Retinal pigment epithelial cell (primary cell): ENCODE measurements around the gene CLEC12A.

ENCODE experiments used
- DNase-seq: peaks from one replicate; pipeline ENCODE4 v3.0.0-alpha.2; 2010; ENCODE audit warnings: low read depth
- H3K4me3 ChIP-seq: 2 replicates; pipeline ENCODE4 v1.5.1; 2011; ENCODE audit warnings: mild to moderate bottlenecking, low read length, control low read depth, moderate library complexity
- TF ChIP-seq, protein P1 (sequence below): conservative IDR thresholded peaks from 2 replicates; pipeline ENCODE4 v1.5.1; 2011; ENCODE audit warnings: low read depth, low read length, control low read depth, inconsistent platforms

The CLEC12A gene

DNA sequence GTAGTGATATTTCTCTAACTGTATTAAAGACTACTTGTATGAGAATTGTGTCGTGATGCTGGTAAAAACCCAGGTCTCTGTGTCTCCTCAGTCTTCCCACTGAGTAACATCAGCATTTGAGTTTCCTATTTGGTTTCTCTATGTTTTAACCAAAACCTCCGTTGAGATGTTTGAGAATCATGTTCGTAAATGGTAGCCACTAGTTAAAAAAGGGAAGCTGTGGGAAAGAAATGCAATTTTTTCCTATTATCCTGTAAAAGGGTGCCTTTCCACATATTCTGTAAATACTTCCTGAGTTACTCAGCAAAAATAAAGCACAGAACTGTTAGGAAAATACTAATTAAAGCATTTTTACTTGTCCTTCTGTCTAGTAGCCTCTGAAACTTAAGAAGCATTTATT is 20.7 kb downstream of the CLEC12A start:
- TF ChIP-seq, protein P1, sequence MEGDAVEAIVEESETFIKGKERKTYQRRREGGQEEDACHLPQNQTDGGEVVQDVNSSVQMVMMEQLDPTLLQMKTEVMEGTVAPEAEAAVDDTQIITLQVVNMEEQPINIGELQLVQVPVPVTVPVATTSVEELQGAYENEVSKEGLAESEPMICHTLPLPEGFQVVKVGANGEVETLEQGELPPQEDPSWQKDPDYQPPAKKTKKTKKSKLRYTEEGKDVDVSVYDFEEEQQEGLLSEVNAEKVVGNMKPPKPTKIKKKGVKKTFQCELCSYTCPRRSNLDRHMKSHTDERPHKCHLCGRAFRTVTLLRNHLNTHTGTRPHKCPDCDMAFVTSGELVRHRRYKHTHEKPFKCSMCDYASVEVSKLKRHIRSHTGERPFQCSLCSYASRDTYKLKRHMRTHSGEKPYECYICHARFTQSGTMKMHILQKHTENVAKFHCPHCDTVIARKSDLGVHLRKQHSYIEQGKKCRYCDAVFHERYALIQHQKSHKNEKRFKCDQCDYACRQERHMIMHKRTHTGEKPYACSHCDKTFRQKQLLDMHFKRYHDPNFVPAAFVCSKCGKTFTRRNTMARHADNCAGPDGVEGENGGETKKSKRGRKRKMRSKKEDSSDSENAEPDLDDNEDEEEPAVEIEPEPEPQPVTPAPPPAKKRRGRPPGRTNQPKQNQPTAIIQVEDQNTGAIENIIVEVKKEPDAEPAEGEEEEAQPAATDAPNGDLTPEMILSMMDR, result no peak
- no peak for DNase-seq
- no peak overlapping the region for H3K4me3 ChIP-seq

DNA sequence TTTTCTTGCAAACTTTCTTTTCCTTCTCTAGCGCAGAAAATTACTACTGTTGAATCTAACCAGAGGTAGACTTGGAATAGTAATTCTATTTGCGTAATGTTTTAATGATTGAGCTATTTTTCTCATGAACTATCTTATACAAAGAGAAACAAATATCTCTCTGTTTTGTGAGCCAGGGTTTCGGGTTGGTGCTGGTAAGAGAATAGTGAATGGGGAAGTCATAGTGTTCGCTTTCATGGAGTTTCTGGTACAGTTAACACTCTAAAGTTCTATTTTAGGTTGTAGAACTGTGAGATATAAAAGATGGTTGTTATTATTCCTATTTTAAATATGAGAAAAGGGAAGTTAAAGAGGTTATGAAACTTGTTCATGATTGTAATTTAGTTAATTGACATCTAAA is 21.1 kb downstream of the CLEC12A start:
- H3K4me3 ChIP-seq, result no peak overlapping the region
- TF ChIP-seq, protein P1, result no peak
- no peak for DNase-seq

DNA sequence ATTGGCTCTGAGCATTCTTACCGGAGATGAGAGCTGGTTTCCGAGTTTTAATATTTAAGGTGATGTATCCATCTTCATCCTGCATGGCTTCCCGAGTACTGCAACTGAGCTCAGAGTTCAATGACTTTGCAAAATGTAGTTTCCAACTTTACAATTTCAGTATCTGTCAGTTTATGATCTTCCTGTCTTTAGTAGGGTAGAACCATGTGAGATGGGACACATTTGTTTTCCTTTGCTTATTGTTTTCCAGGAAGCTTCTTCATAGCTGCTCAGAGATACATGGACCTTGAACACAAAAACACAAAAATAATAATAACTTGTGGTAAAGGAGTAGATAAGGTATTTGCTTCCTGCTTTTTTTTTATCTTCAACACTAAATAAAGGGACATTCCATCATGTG is 27.8 kb downstream of the CLEC12A start, which contains the start of gene CLEC1B:
Gene CLEC1B (minus strand): TSS at position 106 of the 400 bp plus-strand sequence. CDS start 21 bp downstream, at position 85.
- no peak within 1 kb of the TSS for H3K4me3 ChIP-seq
- TF ChIP-seq, protein P1, result no peak
- DNase-seq, result no peak

DNA sequence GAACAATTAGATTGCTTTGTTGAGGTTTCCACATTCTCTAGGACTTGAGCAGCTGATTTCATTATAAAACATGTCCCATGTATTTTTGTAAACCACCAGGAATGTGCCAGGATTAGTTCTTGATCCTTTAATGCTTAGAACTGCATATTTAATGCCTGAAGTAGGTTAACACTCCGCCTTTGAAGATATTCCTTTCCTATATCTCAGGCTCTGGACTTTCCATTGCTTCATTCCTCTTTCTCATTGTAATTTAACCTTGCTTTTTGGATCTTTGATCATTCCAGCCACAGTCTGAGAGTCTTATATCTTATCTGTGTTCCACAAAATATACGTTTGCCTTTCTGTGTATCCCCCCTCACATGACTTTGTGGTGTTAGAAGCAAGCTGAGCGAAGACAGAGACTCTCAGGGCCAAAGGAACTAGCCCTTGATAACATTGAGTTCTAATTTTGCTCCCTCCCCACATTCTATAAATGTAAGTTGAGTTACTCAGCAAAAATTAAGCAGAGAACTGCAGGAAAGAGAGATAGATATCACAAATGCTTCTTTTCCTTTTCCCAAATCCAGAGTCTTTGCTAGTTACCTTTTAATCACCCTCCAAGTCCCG is 30.1 kb downstream of the CLEC12A start:
- DNase-seq, result peak; percentile 41
- TF ChIP-seq, protein P1, result no peak

DNA sequence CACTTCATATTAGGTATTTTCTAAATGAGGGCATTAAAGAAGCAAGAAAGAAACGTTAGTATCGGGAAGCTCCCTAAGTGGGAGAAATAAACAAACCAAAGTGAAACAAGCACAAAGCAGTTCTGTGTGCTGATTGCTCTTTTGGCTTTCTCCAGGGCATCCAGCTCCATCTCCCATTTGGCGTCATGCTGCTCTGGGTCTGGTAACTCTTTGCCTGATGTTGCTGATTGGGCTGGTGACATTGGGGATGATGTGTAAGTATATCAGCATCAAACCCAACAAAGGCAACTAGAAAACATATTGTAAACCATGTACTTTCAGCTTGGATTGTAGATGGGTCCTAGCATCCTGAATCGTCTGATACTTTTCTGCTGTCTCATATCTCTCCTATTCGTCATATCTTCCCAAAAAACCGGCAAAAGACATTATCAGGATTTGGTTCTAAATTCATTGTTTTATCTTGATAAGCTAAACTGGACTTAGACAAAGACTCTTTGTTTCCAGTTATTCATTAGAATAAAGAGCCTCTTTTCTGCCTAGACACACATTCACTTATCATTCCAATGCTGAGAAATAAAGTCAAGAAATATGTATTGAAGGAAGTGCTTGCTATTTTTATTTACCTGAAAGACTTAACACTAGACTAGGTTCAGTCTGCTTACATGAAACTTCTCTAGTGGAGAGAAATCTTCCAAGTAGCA is 41.6 kb downstream of the CLEC12A start:
- TF ChIP-seq, protein P1, result no peak
- H3K4me3 ChIP-seq, result no peak overlapping the region
- no peak for DNase-seq

More for the DNA sequence above, 30.1 kb downstream of the CLEC12A start:
- H3K4me3 ChIP-seq, result no peak overlapping the region

DNA sequence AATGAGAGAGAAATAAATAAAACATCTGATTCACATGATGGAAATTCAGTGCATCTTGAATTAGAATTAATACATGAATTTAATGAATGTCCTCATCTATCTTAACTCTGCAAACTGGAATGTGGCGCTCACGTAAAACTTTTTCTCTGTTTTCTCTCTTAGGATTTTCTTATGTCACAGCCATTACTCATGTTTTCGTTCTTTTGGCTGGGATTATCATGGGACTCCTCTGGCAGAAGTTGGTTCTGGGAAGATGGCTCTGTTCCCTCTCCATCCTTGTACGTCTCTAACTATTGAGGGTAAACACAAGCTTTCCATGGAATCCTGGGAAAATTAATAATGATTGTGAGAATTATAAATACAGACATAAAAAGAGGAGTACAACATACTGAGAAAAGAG is 44.2 kb downstream of the CLEC12A start:
- TF ChIP-seq, protein P1, result no peak
- no peak for DNase-seq
- no peak overlapping the region for H3K4me3 ChIP-seq

DNA sequence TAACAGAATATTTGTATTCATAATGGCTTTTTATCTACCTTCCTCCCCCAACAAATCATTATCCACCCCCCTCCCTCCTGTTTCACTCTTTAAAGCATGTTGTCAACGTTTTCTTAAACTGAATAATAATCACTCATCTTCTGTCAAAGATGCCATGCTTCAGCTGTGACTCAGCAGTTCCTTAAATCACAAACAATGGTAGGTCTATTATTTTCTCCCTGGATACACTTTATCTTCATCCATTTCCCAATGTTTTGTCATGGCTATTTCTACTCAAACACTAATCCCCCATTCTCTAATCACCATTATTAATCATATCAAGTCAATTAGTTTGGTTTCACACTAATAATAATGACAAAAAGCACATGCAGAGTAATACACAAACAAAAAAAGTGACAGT is 45.7 kb downstream of the CLEC12A start:
- no peak overlapping the region for H3K4me3 ChIP-seq
- DNase-seq, result peak; percentile 9
- TF ChIP-seq, protein P1, result no peak
